Measurements from ENCODE around the gene DCLRE1C. TPM values are rescaled to one million over a fixed set of nuclear protein-coding genes. Genes with fewer than 3 reads are reported as not detected.

Gene DCLRE1C
- total and polyA plus RNA-seq, 10 donors: 6.8 to 35.6 (median 24.8) TPM

DNA sequence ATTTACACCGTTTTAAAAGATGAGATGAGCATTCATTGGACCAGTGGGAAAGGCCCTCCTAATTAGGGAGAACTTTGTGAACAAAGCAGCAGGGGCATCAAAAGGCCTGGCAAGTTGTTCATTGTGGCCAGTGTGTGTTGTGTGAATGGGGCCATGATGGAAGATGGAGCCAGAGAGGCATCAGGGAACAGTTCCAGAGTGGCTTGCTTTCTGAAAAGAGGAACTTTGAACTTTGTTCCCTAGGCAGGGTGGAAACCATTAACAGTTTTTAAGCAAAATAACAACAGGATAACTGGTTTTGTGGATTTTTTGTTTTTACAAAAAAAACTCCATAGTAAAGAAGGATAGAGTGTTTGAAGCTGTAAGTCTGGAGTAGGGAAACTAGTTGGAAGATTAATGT is 62.7 kb downstream of the DCLRE1C start:
- H3K4me3 ChIP-seq: no peak overlapping the region
- H3K36me3 ChIP-seq: peaks cover 0 to 11% (median 0%) of the 10 kb centered on the region in 6 donors
- WGBS, 5 donors: 86 to 95% (median 94%) methylated on average over 1 of the region's 1 CpG
- H3K4me1 ChIP-seq: no peaks in the 10 kb centered on the region
- H3K9me3 ChIP-seq: no peaks in the 10 kb centered on the region
- DNase-seq: no peak
- TF ChIP-seq POLR2AphosphoS5 (IDR thresholded peaks at IDR 0.05): no peak
- TF ChIP-seq, protein P1, sequence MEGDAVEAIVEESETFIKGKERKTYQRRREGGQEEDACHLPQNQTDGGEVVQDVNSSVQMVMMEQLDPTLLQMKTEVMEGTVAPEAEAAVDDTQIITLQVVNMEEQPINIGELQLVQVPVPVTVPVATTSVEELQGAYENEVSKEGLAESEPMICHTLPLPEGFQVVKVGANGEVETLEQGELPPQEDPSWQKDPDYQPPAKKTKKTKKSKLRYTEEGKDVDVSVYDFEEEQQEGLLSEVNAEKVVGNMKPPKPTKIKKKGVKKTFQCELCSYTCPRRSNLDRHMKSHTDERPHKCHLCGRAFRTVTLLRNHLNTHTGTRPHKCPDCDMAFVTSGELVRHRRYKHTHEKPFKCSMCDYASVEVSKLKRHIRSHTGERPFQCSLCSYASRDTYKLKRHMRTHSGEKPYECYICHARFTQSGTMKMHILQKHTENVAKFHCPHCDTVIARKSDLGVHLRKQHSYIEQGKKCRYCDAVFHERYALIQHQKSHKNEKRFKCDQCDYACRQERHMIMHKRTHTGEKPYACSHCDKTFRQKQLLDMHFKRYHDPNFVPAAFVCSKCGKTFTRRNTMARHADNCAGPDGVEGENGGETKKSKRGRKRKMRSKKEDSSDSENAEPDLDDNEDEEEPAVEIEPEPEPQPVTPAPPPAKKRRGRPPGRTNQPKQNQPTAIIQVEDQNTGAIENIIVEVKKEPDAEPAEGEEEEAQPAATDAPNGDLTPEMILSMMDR (IDR thresholded peaks at IDR 0.05 in 8 of 11, conservative IDR thresholded peaks at IDR 0.05 in 3 of 11): no peak
- no peak for TF ChIP-seq POLR2A (IDR thresholded peaks at IDR 0.05)
- intact Hi-C loops (cut with DNase I; ENCODE audit: low total_unique reads): no loop called here
- H3K27ac ChIP-seq: no peak overlapping the region
- H3K27me3 ChIP-seq (replicated peaks in 1 of 7): no peaks in the 10 kb centered on the region

DNA sequence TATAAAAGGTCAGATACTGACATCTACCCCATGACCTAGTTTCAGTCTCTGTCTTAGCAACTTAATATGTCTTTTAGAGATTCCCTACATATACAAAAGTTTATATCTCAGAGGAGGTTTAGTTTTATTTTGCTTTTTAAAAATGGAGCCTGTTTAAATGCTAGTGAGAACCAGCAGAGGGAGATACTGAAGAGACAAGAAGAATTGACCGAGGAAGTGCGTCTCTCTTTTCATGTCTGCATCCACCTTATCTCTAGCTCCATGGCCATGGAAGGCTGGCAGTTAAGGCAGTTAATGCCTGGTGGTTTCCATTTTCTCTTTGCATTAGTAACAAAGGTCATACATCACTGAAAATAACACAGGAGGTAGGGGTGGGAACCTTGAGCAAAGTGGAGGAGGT is 64.6 kb downstream of the DCLRE1C start:
- intact Hi-C loops (cut with DNase I; ENCODE audit: low total_unique reads): no loop called here
- Histone ChIP-seq H3K36me3 (peaks cover 0 to 10% (median 0%) of the 10 kb centered on the region in 6 donors), H3K4me3 (no peak overlapping the region), H3K4me1 (no peaks in the 10 kb centered on the region), H3K27me3 (replicated peaks in 1 of 7) (no peaks in the 10 kb centered on the region), H3K27ac (no peak overlapping the region), H3K9me3 (no peaks in the 10 kb centered on the region)
- TF ChIP-seq POLR2AphosphoS5 (IDR thresholded peaks at IDR 0.05): no peak
- TF ChIP-seq, protein P1 (IDR thresholded peaks at IDR 0.05 in 8 of 11, conservative IDR thresholded peaks at IDR 0.05 in 3 of 11): peak in 1 of 11 experiments; percentile 29
- no peak for DNase-seq
- 79 to 92% (median 86%) methylated on average over 2 of the region's 2 CpGs for WGBS, 5 donors

DNA sequence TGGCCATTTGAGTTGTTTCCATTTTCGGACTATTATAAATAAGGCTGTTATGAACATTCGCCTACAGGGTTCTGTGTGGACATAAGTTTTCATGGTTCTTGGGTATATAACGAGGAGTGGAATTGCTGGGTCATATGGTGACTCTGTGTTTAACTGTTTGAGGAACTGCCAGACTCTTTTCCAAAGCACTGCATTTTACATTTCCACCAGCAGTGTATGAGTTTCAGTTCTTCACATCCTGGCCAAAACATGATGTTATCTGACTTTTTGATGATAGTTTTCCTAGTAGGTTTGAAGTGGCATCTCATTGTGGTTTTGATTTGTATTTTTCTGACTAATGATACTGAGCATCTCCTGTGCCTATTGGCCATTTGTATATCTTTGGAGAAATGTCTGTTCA is 69.8 kb downstream of the DCLRE1C start:
- H3K27ac ChIP-seq: no peak overlapping the region
- H3K27me3 ChIP-seq (replicated peaks in 1 of 7): no peaks in the 10 kb centered on the region
- TF ChIP-seq POLR2A (IDR thresholded peaks at IDR 0.05): no peak
- TF ChIP-seq, protein P1 (IDR thresholded peaks at IDR 0.05 in 8 of 11, conservative IDR thresholded peaks at IDR 0.05 in 3 of 11): no peak
- TF ChIP-seq POLR2AphosphoS5 (IDR thresholded peaks at IDR 0.05): no peak
- H3K4me3 ChIP-seq: no peak overlapping the region
- 83 to 92% (median 88%) methylated on average over 3 of the region's 3 CpGs for whole genome bisulfite sequencing, 5 donors
- DNase-seq: no peak
- peaks cover 6 to 17% (median 13%) of the 10 kb centered on the region in 6 donors for H3K4me1 ChIP-seq
- intact Hi-C loops (cut with DNase I; ENCODE audit: low total_unique reads): no loop called here
- H3K36me3 ChIP-seq: peaks cover 0 to 10% (median 0%) of the 10 kb centered on the region in 6 donors
- H3K9me3 ChIP-seq: no peaks in the 10 kb centered on the region

DNA sequence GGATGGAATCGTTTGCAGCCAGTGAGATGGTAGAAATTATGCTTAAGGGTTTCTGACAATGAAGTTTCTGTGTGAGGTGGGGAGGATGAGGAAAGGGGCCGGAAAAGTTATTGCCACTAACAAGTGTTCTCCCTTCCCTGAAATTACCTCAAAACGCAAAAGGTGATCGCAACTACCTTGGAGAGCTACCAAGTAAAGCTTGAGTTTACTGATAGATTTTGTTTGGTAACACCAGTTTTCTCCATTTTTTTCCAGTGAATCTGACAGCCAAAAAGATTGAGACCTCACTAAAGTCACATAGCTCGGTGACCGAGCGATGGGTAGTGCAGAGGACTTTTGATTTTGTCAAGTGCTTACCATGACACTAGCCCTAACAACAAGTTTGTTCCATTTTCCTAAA is 73.7 kb downstream of the DCLRE1C start:
- peak overlapping the region in 3 of 8 donors; percentile 87 to 99 (median 93) for H3K4me3 ChIP-seq
- no peaks in the 10 kb centered on the region for H3K27me3 ChIP-seq (replicated peaks in 1 of 7)
- TF ChIP-seq POLR2A (IDR thresholded peaks at IDR 0.05) (no peak), POLR2AphosphoS5 (IDR thresholded peaks at IDR 0.05) (no peak)
- H3K9me3 ChIP-seq: no peaks in the 10 kb centered on the region
- intact Hi-C loops (cut with DNase I; ENCODE audit: low total_unique reads): no loop called here
- DNase-seq: no peak
- 65 to 82% (median 69%) methylated on average over 7 of the region's 7 CpGs for WGBS, 5 donors
- no peak overlapping the region for H3K27ac ChIP-seq
- peaks cover 14 to 42% (median 28%) of the 10 kb centered on the region in 6 donors for H3K4me1 ChIP-seq
- H3K36me3 ChIP-seq: no peaks in the 10 kb centered on the region

DNA sequence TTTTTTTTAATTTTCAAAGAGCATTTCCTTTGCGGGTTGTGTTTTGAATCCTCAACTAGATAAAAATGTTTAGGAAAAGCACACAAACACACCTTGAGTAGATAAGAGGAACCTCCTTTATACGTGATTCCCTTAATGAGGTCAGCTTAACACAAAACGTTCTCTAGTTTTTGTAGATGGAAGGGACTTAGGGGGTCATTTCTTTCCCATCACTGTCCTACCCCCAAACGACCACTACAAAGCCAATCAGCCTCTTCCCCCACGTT is 74.0 kb downstream of the DCLRE1C start:
- Histone ChIP-seq H3K36me3 (no peaks in the 10 kb centered on the region), H3K27ac (no peak overlapping the region), H3K9me3 (no peaks in the 10 kb centered on the region), H3K4me1 (peaks cover 14 to 42% (median 28%) of the 10 kb centered on the region in 6 donors), H3K27me3 (replicated peaks in 1 of 7) (no peaks in the 10 kb centered on the region), H3K4me3 (peak overlapping the region in 7 of 8 donors; percentile 87 to 100 (median 99))
- WGBS, 5 donors: 0 to 10% (median 3%) methylated on average over 5 of the region's 5 CpGs
- intact Hi-C loops (cut with DNase I; ENCODE audit: low total_unique reads): no loop called here
- TF ChIP-seq, protein P1 (IDR thresholded peaks at IDR 0.05 in 8 of 11, conservative IDR thresholded peaks at IDR 0.05 in 3 of 11): no peak
- no peak for TF ChIP-seq POLR2A (IDR thresholded peaks at IDR 0.05)
- TF ChIP-seq POLR2AphosphoS5 (IDR thresholded peaks at IDR 0.05): no peak
- no peak for DNase-seq

Measured in spleen (tissue), 11 donors.